GM18870 (cell line): ENCODE data around the gene ADAMTS6.
A peak's percentile ranks its signal among the peaks of the same experiment; 100 is the strongest.
"Not testable (repeated sequence)": the region's sequence is repeated elsewhere in the genome, so short reads cannot be mapped to it uniquely, and the experiment has no call there.

Source experiments
- ATAC-seq: cut with Tn5 transposase; IDR thresholded peaks from one replicate; pipeline ENCODE4 v1.9.1; 2021; ENCODE audit warnings: moderate library complexity; ENCODE audit not compliant: unreplicated experiment

Gene ADAMTS6, protein sequence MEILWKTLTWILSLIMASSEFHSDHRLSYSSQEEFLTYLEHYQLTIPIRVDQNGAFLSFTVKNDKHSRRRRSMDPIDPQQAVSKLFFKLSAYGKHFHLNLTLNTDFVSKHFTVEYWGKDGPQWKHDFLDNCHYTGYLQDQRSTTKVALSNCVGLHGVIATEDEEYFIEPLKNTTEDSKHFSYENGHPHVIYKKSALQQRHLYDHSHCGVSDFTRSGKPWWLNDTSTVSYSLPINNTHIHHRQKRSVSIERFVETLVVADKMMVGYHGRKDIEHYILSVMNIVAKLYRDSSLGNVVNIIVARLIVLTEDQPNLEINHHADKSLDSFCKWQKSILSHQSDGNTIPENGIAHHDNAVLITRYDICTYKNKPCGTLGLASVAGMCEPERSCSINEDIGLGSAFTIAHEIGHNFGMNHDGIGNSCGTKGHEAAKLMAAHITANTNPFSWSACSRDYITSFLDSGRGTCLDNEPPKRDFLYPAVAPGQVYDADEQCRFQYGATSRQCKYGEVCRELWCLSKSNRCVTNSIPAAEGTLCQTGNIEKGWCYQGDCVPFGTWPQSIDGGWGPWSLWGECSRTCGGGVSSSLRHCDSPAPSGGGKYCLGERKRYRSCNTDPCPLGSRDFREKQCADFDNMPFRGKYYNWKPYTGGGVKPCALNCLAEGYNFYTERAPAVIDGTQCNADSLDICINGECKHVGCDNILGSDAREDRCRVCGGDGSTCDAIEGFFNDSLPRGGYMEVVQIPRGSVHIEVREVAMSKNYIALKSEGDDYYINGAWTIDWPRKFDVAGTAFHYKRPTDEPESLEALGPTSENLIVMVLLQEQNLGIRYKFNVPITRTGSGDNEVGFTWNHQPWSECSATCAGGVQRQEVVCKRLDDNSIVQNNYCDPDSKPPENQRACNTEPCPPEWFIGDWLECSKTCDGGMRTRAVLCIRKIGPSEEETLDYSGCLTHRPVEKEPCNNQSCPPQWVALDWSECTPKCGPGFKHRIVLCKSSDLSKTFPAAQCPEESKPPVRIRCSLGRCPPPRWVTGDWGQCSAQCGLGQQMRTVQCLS (N-terminal part only)

GRCh38 chr5:65481635-65482295, at the start of gene ADAMTS6:
Gene ADAMTS6 (minus strand): TSS chr5:65481920. CDS start chr5:65473673, 8,247 bp downstream.
- ATAC-seq: peak; percentile 60

GRCh38 chr5:65530904-65531303, 49.2 kb upstream of the ADAMTS6 start:
- ATAC-seq: no peak

DNA sequence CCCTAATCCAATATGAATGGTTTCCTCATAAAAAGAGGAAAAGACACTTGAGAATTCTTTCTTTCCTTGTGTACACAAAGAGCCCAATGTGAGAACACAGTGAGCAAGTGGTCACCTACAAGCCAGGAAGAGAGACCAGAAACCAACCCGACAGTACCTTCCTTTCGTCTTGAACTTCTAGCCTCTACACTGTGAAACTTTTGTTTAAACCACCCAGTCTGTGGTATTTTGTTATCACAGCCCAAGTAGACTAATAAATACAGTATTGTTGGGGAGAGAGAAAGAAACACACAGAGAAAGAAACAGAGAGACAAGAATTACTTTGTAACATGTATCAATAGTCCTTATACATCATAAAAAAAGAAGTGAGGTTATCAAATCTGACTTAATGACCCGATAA, 44.0 kb upstream of the ADAMTS6 start:
- ATAC-seq: no peak

DNA sequence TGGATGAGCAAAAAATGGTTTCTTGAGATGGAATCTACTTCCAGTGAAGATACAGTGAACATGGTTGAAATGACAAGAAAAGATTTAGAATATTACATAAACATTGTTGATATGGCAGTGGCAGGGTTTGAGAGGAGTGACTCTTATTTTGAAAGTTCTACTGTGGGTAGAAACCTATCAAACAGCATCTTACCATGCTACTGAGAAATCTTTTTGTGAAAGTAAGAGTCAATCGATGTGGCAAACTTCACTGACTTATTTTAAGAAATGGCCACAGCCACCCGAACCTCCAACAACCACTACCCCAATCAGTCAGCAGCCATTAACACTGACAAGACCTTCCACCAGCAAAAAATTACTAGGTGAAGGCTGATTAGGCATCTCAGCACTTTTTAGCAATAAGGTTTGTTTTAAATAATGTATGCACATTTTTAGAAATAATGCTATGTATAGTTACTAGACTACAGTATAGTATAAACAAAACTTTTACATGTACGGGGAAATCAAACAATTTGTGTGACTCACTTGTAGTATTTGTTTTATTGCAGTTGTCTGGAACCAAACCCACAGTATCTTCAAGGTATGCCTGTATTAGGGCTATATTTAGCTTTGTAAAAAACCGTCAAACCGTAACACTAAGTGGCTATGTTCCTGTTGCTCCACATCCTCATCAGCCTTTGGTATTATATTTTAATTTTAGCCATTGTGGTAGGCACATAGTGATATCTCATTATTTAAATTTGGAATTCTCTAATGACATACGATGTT, 30.6 kb upstream of the ADAMTS6 start:
- no peak for ATAC-seq

DNA sequence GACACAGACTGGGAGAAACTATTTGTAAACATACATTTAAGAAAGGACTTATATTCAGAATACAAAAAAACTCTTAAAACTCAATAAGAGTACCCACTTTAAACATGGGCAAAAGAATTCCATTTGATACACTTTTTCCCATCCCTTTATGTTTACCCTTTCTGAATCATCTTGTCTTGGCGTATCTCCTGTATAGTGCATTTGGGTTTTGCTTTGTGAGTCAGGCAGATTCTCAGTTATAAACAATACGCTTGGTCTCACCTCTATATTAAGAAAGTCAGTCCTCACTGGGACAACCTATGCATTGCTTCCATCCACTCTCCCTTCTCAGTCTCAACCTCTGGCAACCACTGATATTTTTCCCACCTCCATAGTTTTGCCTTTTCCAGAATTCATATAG, 27.3 kb upstream of the ADAMTS6 start:
- ATAC-seq: no peak

DNA sequence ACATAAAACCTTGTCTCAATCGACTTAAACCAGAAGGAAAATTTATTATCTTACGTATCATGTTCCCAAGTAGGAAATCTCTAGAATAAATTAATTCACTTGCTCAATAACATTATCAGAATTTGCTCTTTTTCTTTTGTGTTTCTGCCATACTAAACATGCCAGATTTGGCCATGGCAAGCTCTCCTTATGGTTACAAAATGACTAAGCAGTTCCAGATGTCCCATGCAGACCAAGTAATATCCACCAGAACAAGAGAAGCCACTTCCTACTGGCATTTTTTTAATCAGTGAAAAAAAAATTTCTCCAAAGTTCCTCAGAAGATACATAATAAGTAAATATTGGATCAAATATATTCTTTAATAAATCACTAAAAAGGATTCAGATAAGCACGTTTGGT, 25.2 kb upstream of the ADAMTS6 start:
- ATAC-seq: no peak

- ATAC-seq: no peak
These were observed 7.4 kb upstream of the ADAMTS6 start for GRCh38 chr5:65489119-65489518.

DNA sequence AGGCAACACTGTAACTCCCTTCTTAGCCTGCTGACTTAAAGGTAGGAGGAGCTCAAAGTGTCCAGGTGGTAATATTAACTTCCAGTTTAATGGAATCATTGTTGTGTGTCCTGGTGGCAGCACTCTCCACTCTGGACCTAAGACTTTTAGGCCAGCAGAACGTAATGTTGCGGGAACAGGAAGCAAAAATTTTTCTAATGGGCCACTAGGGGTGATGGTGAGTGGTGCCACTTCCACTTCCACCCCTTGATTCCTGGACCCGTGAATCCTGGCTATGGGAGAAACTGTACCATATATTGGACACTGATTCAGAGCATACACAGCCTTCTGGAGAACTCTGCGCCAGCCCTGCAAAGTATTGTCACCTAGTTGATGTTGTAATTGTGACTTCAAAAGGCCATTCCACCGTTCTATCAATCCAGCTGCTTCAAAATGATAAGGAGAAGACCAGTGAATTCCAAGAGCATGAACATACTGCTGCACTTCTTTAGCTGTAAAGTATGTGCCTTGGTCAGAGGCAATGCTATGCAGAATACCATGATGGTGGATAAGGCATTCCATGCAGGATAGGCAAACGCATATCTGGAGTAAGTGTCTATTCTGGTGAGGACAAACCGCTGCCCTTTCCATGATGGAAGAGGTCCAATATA, 6.4 kb upstream of the ADAMTS6 start:
- ATAC-seq: not testable (repeated sequence)

- ATAC-seq: not testable (repeated sequence)
These were observed 5.1 kb upstream of the ADAMTS6 start for GRCh38 chr5:65486803-65487202.

DNA sequence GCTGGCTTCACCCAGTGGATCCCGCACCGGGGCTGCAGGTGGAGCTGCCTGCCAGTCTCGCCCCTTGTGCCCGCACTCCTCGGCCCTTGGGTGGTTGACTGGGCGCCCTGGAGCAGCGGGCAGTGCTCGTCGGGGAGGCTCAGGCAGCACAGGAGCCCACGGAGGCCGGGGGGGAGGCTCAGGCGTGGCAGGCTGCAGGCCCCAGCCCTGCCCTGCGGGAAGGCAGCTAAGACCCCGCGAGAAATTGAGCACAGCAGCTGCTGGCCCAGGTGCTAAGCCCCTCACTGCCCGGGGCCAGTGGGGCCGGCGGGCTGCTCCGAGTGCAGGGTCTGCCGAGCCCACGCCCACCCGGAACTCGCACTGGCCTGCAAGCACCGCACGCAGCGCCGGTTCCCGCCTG, 3.7 kb upstream of the ADAMTS6 start:
- no peak for ATAC-seq

DNA sequence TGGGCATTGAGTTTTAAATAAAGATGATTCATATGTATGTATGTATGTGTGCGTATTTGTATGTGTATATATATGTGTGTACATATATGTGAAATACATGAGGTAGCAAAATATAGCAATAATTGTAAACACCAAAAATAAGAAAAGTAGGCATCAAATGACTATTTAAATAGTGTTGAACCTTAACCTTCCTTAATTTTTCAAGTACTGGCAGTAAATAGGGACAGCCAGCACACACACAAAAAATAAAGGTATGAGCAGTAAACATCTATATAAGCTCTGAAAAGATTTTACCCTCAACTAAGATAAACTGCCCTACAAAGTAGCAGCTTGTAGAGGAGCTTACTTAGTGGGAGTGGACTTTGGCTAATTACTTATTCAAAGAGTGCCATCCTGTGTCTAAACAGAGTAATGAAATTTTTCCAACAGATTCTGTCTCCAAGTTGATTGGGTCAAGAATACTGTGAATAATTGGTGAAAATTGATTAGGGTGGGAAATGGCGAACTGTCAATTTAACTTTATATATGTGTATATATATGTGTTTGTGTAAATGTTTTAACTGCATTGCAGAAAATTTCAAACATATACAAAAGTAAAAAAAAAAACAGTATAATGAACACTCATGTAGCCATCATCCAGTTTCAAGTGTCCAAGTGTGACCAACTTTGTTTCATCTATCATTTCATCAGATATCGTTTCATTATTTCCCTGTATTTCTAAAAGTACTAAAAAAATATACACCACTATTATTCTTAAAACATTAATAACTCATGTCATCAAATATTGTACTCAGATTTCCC, 2.0 kb upstream of the ADAMTS6 start:
- ATAC-seq: peak; percentile 49

DNA sequence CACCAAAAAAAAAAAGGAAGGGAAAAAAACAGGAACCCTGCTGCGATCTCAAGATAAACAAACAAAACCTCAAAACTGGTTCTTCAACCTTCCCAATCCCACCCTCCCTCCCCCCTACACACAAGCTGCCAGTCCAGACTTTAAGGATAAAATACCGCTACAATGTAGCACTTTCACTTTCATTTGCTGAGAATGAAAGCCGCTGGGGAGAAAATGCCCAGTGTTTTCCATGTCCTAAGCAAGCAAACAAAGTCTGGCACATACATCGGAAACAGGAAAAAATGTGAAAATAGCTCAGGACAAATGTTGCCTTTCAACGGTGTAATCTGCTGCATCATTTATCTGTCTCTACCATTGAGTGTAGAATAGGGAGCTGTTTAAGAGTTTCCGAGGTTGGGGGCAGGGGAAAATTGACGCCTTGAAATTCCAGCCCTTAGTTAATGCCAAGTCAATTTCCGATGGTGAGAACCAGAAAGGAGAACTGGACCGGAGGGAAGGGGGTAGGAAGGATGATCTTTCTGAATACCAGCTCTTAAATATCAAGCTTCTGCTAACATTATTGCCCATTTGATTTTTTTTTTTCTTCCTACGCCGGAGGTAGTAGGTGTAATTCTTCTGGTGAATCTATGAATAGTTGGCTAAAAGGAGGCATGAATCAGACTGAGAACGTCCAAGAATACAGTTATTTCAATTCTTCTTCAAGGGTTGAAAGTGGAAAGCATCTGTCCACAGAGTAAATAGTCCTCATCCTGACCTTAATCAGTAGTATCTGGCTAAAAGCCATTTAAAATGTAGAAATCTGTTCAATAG, 1.2 kb upstream of the ADAMTS6 start:
- peak; percentile 17 for ATAC-seq

GRCh38 chr5:65482296-65482735, 596 bp upstream of the ADAMTS6 start:
- no peak for ATAC-seq

GRCh38 chr5:65481171-65481581, 544 bp downstream of the ADAMTS6 start:
- no peak for ATAC-seq

- no peak for ATAC-seq
These were observed 1.3 kb downstream of the ADAMTS6 start for GRCh38 chr5:65480306-65480865.

DNA sequence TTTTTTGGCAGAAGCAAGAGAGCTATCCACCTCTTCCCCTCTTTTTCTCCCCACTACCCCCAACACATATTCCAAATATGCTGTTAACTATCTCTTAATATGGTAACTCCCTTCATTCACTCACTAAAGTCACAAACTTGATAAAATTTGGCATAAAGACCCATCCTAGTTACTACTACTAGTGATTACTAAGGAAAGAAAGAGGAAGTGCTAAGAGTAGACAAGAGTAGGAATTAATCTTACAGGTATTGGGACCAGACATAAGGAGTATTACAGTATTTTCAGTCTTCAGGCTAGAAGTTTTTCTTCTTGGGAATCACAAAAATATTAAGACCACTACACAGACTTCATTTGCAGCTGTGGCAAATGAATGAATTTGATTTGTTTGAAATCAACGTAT, 2.2 kb downstream of the ADAMTS6 start:
- no peak for ATAC-seq

DNA sequence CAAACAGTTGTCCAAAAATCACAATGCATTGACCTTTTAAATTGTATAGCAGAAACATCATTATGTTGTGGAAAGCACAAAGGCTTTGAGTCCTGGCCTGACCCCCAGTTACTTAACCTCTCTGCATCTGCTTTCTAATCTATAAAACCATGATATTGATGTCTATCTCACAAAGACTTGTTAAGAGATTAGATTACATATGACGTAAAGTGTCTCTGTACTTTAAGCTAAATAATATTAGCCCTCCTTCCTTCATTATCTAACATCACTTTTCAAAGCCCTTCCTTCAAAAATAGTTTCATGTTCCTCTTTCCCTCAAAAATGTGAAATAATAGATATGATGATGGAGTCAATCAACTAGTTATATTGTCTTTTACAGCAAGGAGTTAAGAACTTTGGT, 3.4 kb downstream of the ADAMTS6 start:
- ATAC-seq: no peak

DNA sequence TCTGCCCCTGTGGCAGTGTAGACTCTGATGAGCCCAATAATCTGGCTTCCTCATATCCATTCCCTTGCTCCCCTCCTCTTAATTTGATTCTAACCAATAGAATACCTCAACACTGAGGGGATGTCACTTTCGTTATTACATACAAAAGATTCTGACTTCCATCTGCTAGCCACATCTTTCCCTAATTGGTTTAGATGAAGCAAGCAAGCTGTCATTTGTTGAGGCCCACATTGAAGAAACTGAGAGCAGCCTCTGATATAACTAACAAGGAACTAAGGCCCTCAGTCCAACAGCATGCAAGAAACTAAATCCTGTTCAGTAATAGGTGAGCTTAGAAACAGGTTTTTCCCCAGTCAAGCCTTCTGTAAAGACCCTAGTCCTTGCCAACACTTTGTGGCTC, 5.8 kb downstream of the ADAMTS6 start:
- ATAC-seq: no peak
